VCaP (cell line): ENCODE results near the gene RARG.
A peak's percentile ranks its signal among the peaks of the same experiment; 100 is the strongest.
"Not testable (repeated sequence)": the region's sequence is repeated elsewhere in the genome, so short reads cannot be mapped to it uniquely, and the experiment has no call there.

Experiments
- H3K27ac ChIP-seq: fragments of 450-650 bp; 2 replicates; pipeline ENCODE4 v1.5.1; 2017
- TF ChIP-seq, protein P1 (sequence below): fragments of 450-650 bp; conservative IDR thresholded peaks from 2 replicates; pipeline ENCODE4 v1.5.1; 2017; ENCODE audit warnings: mild to moderate bottlenecking, moderate library complexity

Gene RARG

DNA sequence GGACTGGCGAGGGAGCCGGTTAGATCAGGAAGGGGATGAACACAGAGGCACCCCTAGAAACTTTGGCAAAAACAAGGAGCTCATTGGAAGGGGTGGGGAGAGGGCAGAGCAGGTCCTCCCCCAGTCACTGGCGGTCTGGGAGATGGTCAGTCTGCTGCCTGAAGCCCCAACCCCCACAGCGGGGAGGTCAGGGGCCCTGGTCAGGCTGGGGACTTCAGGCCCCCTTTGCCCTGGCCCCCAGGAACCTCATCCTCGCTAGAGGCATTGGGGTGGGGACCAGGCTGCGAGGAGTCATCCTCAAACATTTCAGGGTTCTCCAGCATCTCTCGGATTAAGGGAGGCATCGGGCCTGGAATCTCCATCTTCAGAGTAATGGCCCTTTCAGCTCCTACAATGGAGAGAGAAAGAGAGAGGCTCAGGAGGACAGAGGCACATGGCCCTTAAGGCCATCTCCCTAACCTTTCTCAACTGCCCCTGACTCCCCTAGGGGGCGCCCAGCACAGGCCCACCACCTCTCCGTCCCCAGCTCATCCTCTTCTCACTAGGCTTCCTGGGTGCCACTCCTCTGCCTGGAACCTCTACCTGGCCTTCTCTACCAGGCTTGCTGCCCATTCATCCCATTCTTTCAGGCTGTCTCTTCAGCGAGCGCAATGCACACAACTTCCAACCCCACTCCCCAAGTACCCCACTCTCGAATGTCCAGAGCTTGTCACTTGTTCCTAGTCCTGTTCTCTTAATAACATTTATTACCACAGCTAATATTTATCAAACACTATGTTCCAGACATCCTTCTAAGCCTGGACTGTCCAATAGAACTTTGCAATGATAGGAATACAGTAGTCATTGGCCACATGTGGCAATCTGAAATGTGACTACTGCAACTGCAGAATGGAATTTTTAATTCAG, 20.3 kb downstream of the RARG start:
- H3K27ac ChIP-seq: no peak overlapping the region
- TF ChIP-seq, protein P1, sequence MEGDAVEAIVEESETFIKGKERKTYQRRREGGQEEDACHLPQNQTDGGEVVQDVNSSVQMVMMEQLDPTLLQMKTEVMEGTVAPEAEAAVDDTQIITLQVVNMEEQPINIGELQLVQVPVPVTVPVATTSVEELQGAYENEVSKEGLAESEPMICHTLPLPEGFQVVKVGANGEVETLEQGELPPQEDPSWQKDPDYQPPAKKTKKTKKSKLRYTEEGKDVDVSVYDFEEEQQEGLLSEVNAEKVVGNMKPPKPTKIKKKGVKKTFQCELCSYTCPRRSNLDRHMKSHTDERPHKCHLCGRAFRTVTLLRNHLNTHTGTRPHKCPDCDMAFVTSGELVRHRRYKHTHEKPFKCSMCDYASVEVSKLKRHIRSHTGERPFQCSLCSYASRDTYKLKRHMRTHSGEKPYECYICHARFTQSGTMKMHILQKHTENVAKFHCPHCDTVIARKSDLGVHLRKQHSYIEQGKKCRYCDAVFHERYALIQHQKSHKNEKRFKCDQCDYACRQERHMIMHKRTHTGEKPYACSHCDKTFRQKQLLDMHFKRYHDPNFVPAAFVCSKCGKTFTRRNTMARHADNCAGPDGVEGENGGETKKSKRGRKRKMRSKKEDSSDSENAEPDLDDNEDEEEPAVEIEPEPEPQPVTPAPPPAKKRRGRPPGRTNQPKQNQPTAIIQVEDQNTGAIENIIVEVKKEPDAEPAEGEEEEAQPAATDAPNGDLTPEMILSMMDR: peak; percentile 63

DNA sequence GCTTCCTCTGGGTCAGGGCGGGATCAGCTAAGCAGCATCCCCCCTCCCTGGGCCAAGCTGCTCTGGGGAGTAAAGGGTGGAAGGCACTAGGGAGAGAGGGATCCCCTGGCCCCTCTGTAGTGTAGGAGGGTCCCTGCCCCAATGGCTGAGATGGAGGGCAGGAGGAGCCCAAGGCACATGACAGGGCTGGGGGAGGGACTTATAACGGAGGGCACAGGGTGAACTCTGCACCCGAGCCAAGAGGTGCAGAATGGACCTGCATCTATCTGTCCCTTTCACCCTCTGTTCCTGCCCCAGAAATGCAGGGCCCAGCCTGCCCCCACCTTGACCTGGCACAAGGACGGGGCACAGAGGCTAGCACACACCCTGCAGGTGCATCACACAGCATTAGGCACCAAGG, 21.2 kb downstream of the RARG start:
- TF ChIP-seq, protein P1: no peak
- H3K27ac ChIP-seq: no peak overlapping the region

DNA sequence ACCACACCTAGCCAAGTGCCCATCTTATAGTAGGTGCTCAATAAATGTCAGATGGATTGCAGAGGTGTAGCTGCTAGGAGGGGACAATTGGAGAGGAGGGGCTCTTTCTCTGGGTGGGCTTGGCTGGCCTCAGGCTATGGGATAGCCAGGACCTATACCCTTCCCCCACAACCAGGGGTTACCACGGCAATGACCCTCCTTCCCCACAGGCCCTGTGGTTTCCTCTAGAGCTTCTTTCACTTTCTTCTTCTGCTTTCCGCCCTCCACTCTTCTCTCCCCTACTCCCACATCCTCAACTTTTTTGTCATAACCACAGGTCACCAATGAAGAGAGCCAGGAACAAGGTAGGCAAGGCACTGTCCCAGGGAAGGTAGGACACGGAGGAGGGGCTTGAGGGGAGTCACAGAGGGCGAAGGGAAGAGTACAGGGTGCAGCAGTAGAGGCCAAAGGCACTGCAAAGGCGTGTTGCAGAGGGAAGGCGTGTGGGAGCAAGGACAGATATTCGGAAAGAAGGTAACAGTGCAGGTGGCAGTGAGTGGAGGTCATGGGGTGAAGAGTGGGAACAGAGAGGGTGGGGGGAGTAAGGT, 23.0 kb downstream of the RARG start:
- no peak overlapping the region for H3K27ac ChIP-seq
- TF ChIP-seq, protein P1: no peak

DNA sequence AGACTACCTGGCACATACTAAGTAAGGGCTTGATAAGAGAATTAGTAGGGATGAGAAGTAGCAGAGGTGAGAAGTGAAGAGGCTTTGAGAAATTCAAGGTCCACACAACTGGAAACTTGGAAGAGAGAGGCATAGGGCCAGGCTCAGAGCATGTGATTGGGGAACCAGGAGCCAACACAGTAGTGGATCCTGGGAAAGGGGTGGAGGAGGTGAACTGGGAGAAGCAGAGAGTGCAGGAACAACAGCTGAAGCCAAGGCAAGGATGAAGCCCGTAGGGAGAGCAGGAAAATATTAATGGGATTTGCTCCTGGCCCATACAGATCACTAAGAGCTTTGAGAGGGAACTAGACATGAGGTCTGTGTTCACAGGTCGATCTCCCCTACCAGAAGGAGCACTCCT, 23.6 kb downstream of the RARG start:
- TF ChIP-seq, protein P1: no peak
- H3K27ac ChIP-seq: no peak overlapping the region

DNA sequence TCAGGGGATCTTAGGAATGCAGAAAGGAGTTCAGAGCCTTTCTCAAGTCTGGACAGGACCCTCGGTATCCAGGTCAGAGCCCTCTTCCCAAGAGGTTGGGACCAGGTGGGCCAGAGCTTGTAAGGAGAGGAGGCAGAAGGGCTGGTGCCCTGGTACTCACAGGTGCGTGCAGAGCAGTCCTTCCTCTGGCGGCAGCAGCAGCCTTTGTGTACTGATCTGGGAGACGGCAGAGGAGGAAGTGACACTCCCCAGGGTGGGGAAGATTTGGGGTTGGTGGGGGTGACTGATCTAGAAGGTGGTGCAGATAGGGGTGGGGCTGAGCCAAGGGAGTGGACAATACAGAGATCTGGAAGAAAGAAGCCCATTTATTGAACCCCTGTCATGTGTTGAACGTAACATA, 25.0 kb downstream of the RARG start, which contains the start of gene ITGB7:
TSS of gene ITGB7 (minus strand) at position 210 of the 400 bp plus-strand sequence. CDS start 6,808 bp downstream, outside the sequence.
- TF ChIP-seq, protein P1: no peak
- H3K27ac ChIP-seq: no peak within 1 kb of the TSS

DNA sequence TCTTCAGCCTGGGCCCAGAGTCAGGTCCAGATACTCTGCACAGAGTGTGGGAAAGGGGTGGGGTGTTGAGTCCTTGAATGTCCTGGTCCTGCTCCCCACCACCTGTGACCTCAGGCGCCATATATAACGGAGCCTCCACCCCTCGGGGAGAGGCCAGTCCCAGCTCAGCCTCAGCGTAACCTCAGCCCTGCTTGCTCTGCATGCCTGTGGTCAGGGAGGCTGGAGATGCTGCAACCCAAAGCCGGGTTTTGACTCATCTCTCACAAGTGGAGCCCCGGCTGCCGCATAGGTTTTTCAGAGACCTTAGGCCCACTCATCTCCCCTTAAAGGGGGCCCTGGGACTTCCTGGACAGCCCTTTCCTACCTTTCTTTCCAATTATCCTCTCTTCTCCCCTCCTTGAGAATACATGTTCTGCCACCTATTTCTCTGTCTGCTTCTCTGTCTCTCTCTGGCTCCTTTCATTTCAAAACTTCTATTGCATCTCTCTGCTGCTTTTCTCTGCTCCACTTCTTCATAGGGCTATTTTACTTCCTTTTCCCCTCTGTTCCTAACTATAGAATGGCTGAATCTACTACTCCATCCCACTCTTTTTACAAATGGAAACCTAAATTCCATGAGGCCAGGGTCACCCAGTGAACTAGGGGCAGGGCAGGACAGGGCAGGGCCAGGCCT, 26.1 kb downstream of the RARG start:
- TF ChIP-seq, protein P1: no peak
- H3K27ac ChIP-seq: no peak overlapping the region

DNA sequence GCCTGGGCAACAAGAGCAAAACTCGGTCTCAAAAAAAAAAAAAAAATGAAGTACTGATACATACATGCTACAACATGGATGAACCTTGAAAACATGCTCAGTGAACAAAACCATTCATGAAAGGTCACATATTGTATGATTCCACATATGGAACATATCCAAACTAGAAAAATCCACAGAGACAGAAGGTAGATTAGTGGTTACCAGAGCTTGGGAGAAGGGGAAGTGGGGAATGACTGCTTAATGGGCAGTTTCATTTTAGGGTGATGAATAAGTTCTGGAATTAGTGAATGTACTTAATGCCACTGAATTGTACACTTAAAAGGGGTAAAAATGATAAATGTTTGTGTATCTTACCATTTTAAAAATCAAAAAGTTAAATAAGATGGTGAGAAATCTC, 27.7 kb downstream of the RARG start:
- no peak overlapping the region for H3K27ac ChIP-seq
- TF ChIP-seq, protein P1: no peak

DNA sequence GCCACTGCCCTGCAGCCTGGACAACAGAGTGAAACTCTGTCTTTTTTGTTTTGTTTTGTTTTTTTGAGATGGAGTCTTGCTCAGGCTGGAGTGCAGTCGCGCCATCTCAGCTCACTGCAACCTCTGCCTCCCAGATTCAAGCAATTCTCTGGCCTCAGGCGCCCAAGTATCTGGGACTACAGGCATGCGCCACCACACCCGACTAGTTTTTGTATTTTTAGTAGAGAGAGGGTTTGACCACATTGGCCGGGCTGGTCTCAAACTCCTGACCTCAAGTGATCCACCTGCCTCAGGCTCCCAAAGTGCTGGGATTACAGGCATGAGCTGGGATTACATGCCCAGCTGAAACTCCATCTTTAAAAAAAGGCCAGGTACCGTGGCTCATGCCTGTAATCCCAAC, 29.7 kb downstream of the RARG start:
- H3K27ac ChIP-seq: not testable (repeated sequence)
